Ovary (tissue), 3 donors: ENCODE data around the gene POLA2.

Experiments used
- EP300 ChIP-seq: sonication (generic); formaldehyde crosslinking; IDR thresholded peaks from one replicate; pipeline ENCODE4 v1.6.1; 2017; ENCODE audit warnings: antibody characterized with exemption
- TF ChIP-seq, protein P1 (sequence below), 3 donors: fragments of 450-650 bp in 2 of 3; fragments of 200-600 bp in 1 of 3; IDR thresholded peaks; one replicate each; pipeline versions ENCODE4 v1.5.1 to v1.8.0; 2016 to 2022; ENCODE audit warnings: antibody characterized with exemption in 3 of 3, mild to moderate bottlenecking in 1 of 3
- donor health status: DM: no; HTN: no; CAD: no.

DNA sequence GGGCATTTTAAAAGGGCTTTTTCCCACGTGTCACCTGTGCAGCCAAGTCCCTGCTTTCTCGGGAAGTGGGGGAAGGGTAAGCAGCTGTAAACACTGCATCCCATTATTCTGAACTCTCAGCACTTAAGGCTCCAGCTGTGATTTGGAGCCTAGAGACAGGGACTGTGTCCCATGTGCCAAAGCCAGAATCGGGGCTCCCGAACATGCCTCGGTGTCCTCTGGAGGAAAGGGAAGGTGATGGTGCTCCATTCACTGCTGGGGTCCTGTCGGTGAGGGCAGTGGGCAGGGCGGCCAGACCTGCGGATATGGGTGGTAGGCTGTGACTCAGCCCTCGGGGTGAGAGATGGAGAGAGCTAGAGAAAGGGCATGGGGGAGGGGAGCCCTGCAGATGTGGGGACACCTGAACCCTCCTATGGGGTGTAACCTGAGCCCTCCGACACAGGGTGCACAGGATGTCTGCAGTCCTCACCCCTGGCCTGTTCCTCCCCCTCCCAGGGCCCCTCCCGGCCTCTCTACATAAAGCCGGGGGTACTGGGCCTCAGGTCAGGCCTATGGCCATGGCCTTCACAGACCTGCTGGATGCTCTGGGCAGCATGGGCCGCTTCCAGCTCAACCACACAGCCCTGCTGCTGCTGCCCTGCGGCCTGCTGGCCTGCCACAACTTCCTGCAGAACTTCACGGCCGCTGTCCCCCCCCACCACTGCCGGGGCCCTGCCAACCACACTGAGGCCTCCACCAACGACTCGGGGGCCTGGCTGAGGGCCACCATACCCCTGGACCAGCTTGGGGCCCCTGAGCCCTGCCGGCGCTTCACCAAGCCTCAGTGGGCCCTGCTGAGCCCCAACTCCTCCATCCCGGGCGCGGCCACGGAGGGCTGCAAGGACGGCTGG lies 48.2 kb upstream of the POLA2 start:
- TF ChIP-seq, protein P1, sequence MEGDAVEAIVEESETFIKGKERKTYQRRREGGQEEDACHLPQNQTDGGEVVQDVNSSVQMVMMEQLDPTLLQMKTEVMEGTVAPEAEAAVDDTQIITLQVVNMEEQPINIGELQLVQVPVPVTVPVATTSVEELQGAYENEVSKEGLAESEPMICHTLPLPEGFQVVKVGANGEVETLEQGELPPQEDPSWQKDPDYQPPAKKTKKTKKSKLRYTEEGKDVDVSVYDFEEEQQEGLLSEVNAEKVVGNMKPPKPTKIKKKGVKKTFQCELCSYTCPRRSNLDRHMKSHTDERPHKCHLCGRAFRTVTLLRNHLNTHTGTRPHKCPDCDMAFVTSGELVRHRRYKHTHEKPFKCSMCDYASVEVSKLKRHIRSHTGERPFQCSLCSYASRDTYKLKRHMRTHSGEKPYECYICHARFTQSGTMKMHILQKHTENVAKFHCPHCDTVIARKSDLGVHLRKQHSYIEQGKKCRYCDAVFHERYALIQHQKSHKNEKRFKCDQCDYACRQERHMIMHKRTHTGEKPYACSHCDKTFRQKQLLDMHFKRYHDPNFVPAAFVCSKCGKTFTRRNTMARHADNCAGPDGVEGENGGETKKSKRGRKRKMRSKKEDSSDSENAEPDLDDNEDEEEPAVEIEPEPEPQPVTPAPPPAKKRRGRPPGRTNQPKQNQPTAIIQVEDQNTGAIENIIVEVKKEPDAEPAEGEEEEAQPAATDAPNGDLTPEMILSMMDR (IDR thresholded peaks at IDR 0.05): no peak
- no peak for TF ChIP-seq EP300
